ENCODE data around the gene ARFGAP1. TPM values are rescaled to one million over a fixed set of nuclear protein-coding genes. Genes with fewer than 3 reads are reported as not detected.

Gene ARFGAP1
- total and polyA plus RNA-seq, 2 of the 4 experiments (the other 2 are of a cell fraction): 59.1 to 194 TPM

- Histone ChIP-seq H2BK15ac (ENCODE audit: low read depth, low read length) (no peak overlapping the region), H3K27me3 (ENCODE audit: control insufficient read depth, insufficient read depth, low read length) (peaks cover 22% of the 10 kb centered on the region), H3K9me1 (ENCODE audit: insufficient read depth, low read length) (no peaks in the 10 kb centered on the region), H3K14ac (replicated peaks; ENCODE audit: low read depth, low read length) (no peak overlapping the region), H3K79me1 (ENCODE audit: low read depth in 1 of 2, low read length in 2 of 2) (no peaks in the 10 kb centered on the region), H2AFZ (replicated peaks; ENCODE audit: low read length, poor library complexity) (no peak overlapping the region), H2BK5ac (ENCODE audit: low read depth, low read length, poor library complexity, severe bottlenecking) (no peak overlapping the region), H3K4me3 (ENCODE audit: insufficient read depth, low read depth, low read length) (no peak overlapping the region), H4K20me1 (ENCODE audit: insufficient read depth, low read length) (peaks cover 15% of the 10 kb centered on the region; the same call in 1 of the 2 replicates), H2BK120ac (ENCODE audit: low read depth, low read length) (no peak overlapping the region), H3K18ac (ENCODE audit: low read depth, low read length) (no peak overlapping the region), H3K4me1 (ENCODE audit: control insufficient read depth, insufficient read depth, low read length) (peaks cover 10% of the 10 kb centered on the region), H3K4me2 (ENCODE audit: low read depth, low read length) (no peak overlapping the region), H2BK20ac (ENCODE audit: low read depth, low read length) (no peak overlapping the region), H4K8ac (ENCODE audit: low read depth in 2 of 2, low read length in 2 of 2) (no peak overlapping the region), H3K27ac (ENCODE audit: insufficient read depth, low read length) (no peak overlapping the region), H3K9me3 (ENCODE audit: control insufficient read depth, insufficient read depth, low read length) (no peaks in the 10 kb centered on the region), H3K9ac (ENCODE audit: low read depth, low read length) (no peak overlapping the region), H3K4ac (ENCODE audit: low read depth, low read length) (no peak overlapping the region), H2AK9ac (replicated peaks; ENCODE audit: low read depth, low read length, poor library complexity) (no peak overlapping the region), H2AK5ac (ENCODE audit: low read depth, low read length) (no peak overlapping the region), H4K91ac (ENCODE audit: insufficient read depth, low read depth, low read length) (no peak overlapping the region), H3K23ac (ENCODE audit: low read depth, low read length) (no peak overlapping the region), H3K56ac (ENCODE audit: extremely low read depth, insufficient read depth, low read length) (no peak overlapping the region), H4K5ac (ENCODE audit: low read depth, low read length) (no peak overlapping the region), H3K36me3 (ENCODE audit: control insufficient read depth, insufficient read depth, low read length) (no peaks in the 10 kb centered on the region)
- DNase-seq (no peak), ATAC-seq (ENCODE audit: low read depth) (no peak)
- WGBS, 2 experiments (ENCODE audit: extremely low coverage in 2 of 2, insufficient read length in 1 of 2): 4% methylated on average over 4 of the region's 7 CpGs; no CpG with 5 or more reads in 1 of the 2 experiments
- dilution Hi-C loops (cut with HindIII; ENCODE audit: low sequenced_read_pairs, unreplicated experiment): no loop called here
- POLR2A ChIA-PET (ENCODE audit: unreplicated experiment): no interaction called here
- BruUV-seq (replicated peaks): no TSS peak
- TF ChIP-seq RAD21 (IDR thresholded peaks at IDR 0.05; ENCODE audit: low read length): no peak
- TF ChIP-seq RCOR1 (IDR thresholded peaks at IDR 0.05; ENCODE audit: insufficient replicate concordance, low read length): no peak
- no peak for TF ChIP-seq CTCF (conservative IDR thresholded peaks at IDR 0.05; ENCODE audit: low read depth, low read length)
- no peak for TF ChIP-seq BHLHE40 (IDR thresholded peaks at IDR 0.05; ENCODE audit: low read depth, low read length)
- TF ChIP-seq USF2 (IDR thresholded peaks at IDR 0.05; ENCODE audit: low read depth, low read length): no peak
- no peak for TF ChIP-seq MXI1 (IDR thresholded peaks at IDR 0.05; ENCODE audit: borderline replicate concordance, low read depth, low read length)
- no peak for TF ChIP-seq RFX5 (IDR thresholded peaks at IDR 0.05; ENCODE audit: low read depth, low read length)
- TF ChIP-seq ELK1 (IDR thresholded peaks at IDR 0.05; ENCODE audit: borderline replicate concordance, low read depth, low read length): no peak
- no peak for TF ChIP-seq SMC3 (IDR thresholded peaks at IDR 0.05; ENCODE audit: low read depth, low read length)
- no peak for TF ChIP-seq MAFK (IDR thresholded peaks at IDR 0.05; ENCODE audit: low read depth, low read length)
- no peak for TF ChIP-seq NFE2L2 (IDR thresholded peaks at IDR 0.05; ENCODE audit: low read depth, low read length)
- TF ChIP-seq POLR2A (IDR thresholded peaks at IDR 0.05; ENCODE audit: low read depth, low read length): no peak
- TF ChIP-seq CHD1 (IDR thresholded peaks at IDR 0.05; ENCODE audit: low read depth, low read length): no peak
- TF ChIP-seq FOS (IDR thresholded peaks at IDR 0.05; ENCODE audit: low read depth, low read length): no peak
- CTCF ChIA-PET: no interaction called here
- in situ Hi-C loops (cut with MboI; ENCODE audit: low sequenced_read_pairs): no loop called here
- intact Hi-C loops (cut with micrococcal nuclease): no loop called here
These were observed 47.5 kb upstream of the ARFGAP1 start for GRCh38 chr20:63225082-63225454.
